ENCODE data around the gene OXNAD1. TPM values are rescaled to one million over a fixed set of nuclear protein-coding genes. Genes with fewer than 3 reads are reported as not detected.

OXNAD1 gene
- polyA plus RNA-seq, 1 donor, result 17.9 TPM

Other genes with a start within 250 kb of the OXNAD1 start
- 2.1 TPM for gene GALNT15, start 90.5 kb upstream of the OXNAD1 start, polyA plus RNA-seq (ENCODE audit: insufficient read length)
- 26.3 TPM for gene DPH3, start 269 bp upstream of the OXNAD1 start, polyA plus RNA-seq (ENCODE audit: insufficient read length)
- gene RFTN1, start 248.5 kb downstream of the OXNAD1 start, polyA plus RNA-seq (ENCODE audit: insufficient read length), result 28.8 TPM